Pancreas (tissue), 10 donors: ENCODE measurements around the gene ITGA2. TPM values are rescaled to one million over a fixed set of nuclear protein-coding genes. Genes with fewer than 3 reads are reported as not detected.

Source experiments
- ATAC-seq, 4 donors: fragments of 200-7000 bp; cut with Tn5 transposase; one replicate each; pipeline versions ENCODE4 v1.8.0 to v1.9.1; 2020; ENCODE audit warnings: mild to moderate bottlenecking in 4 of 4, moderate library complexity in 4 of 4
- DNase-seq, 6 donors: peaks; one replicate each; pipeline ENCODE4 v3.0.0-alpha.2; 2020
- FAIRE-seq: peaks from 2 replicates; lab custom pipeline; 2012; peaks lifted over from hg19 to GRCh38; lab: Jason Lieb, UNC
- H3K27ac ChIP-seq, 4 donors: fragments of 200-600 bp; sonication (generic); 1 replicate in 3 of 4; 2 replicates in 1 of 4; pipeline versions ENCODE4 v1.5.0 to v1.8.0; 2020
- H3K27me3 ChIP-seq, 4 donors: fragments of 200-600 bp; one replicate each; pipeline ENCODE4 v1.8.0; 2021
- H3K36me3 ChIP-seq, 3 donors: fragments of 200-600 bp; sonication (generic) in 1 of 3; one replicate each; pipeline versions ENCODE4 v1.5.0 to v1.8.0; 2020 to 2021
- H3K4me1 ChIP-seq, 3 donors: fragments of 200-600 bp; one replicate each; pipeline ENCODE4 v1.8.0; 2021
- H3K4me3 ChIP-seq, 4 donors: fragments of 200-600 bp; sonication (generic) in 2 of 4; one replicate each; pipeline versions ENCODE4 v1.5.0 to v1.8.0; 2020 to 2021
- H3K9me3 ChIP-seq, 4 donors: fragments of 200-600 bp; one replicate each; pipeline ENCODE4 v1.8.0; 2021
- CTCF ChIP-seq, 4 donors: fragments of 200-600 bp; sonication (generic) in 3 of 4; IDR thresholded peaks; one replicate each; pipeline versions ENCODE4 v1.5.0 to v1.8.0; 2021; ENCODE audit warnings: antibody characterized with exemption in 4 of 4
- WGBS, 2 donors: extraction: QIAGEN DNeasy Blood & Tissue Kit; methylation state at CpG; one replicate each; pipeline ENCODE4 v1.1.7; 2013; 5-methylcytosine and 5-hydroxymethylcytosine counted together
- intact Hi-C, 3 donors: fragments of 100-400 bp; cut with DNase I; formaldehyde crosslinking; loops; one replicate each; pipeline versions ENCODE4 v1.11.1 to v1.14.2; 2022
- polyA plus RNA-seq, 2 donors: library from polyadenylated mRNA; stranded (reverse); fragments of 200-250 nt; gene quantifications; one replicate each; pipeline ENCODE4 v1.2.3, GENCODE V29; 2013
- total RNA-seq, 6 donors: library from RNA; stranded (reverse); fragmentation: NEBNext Ultra II Directional in 4 of 6; extraction: Animal tissue kit (Norgen Biotek cat#: 25700) in 4 of 6; gene quantifications; one replicate each; pipeline versions ENCODE4 v1.2.1 to v1.2.4, GENCODE V29; 2021 to 2023
- donor health status: healthy with polysubstance abuse.
- donor health status: DM: no; HTN: no; CAD: no; lungs with moderate emphysema.
- donor health status: DM: no; HTN: no; CAD: no.
- donor health status: control.
- donor health status: control.
- donor health status: Bipolar disorder and iron deficiency.
- donor health status: DM: yes; HTN: yes; CAD: no.
- donor health status: DM: no; HTN: no; CAD: no.
- donor health status: DM: no; HTN: no; CAD: no.
- donor health status: DM: yes; HTN: yes; CAD: no.

Gene ITGA2
- total and polyA plus RNA-seq, 8 donors, result 0.30 to 12.6 (median 1.5) TPM

- DNase-seq (no peak), ATAC-seq (no peak), FAIRE-seq (no peak)
- no peaks in the 10 kb centered on the region for H3K4me1 ChIP-seq
- WGBS, 2 donors, result 51 to 56% methylated on average over 2 of the region's 2 CpGs
- TF ChIP-seq CTCF (IDR thresholded peaks at IDR 0.05), result no peak
- peaks cover 0 to 12% (median 7%) of the 10 kb centered on the region in 3 donors for H3K36me3 ChIP-seq
- H3K27me3 ChIP-seq, result no peaks in the 10 kb centered on the region
- intact Hi-C loops, result loop anchor here in 1 of 3 donors (5.0 kb wide), 1 partner anchor 152 kb away; no protein-coding TSS in a partner anchor
- no peaks in the 10 kb centered on the region for H3K9me3 ChIP-seq
- H3K27ac ChIP-seq, result no peak overlapping the region
- no peak overlapping the region for H3K4me3 ChIP-seq
Measured at GRCh38 chr5:53099546-53099945, 110.4 kb downstream of the ITGA2 start.

- H3K27me3 ChIP-seq, result no peaks in the 10 kb centered on the region
- FAIRE-seq (no peak), DNase-seq (no peak), ATAC-seq (no peak)
- no peak overlapping the region for H3K4me3 ChIP-seq
- no peak for TF ChIP-seq CTCF (IDR thresholded peaks at IDR 0.05)
- H3K27ac ChIP-seq, result no peak overlapping the region
- no peaks in the 10 kb centered on the region for H3K9me3 ChIP-seq
- H3K36me3 ChIP-seq, result peaks cover 0 to 12% (median 7%) of the 10 kb centered on the region in 3 donors
- no peaks in the 10 kb centered on the region for H3K4me1 ChIP-seq
- intact Hi-C loops, result no loop called here
- WGBS, 2 donors, result 69 to 77% methylated on average over 2 of the region's 2 CpGs
Measured at GRCh38 chr5:53100606-53101005, 111.5 kb downstream of the ITGA2 start.

GRCh38 chr5:53105611-53106300 is 116.6 kb downstream of the ITGA2 start:
- H3K36me3 ChIP-seq, result no peaks in the 10 kb centered on the region
- H3K4me1 ChIP-seq, result peaks cover 4 to 6% (median 6%) of the 10 kb centered on the region in 3 donors
- no peak for ATAC-seq
- intact Hi-C loops, result no loop called here
- TF ChIP-seq CTCF (IDR thresholded peaks at IDR 0.05), result no peak
- WGBS, 2 donors, result 84 to 96% methylated on average over 5 of the region's 5 CpGs
- no peak for FAIRE-seq
- H3K9me3 ChIP-seq, result no peaks in the 10 kb centered on the region
- H3K27ac ChIP-seq, result no peak overlapping the region
- H3K27me3 ChIP-seq, result no peaks in the 10 kb centered on the region
- DNase-seq, result no peak
- H3K4me3 ChIP-seq, result no peak overlapping the region

- ATAC-seq, result peak; percentile 29 to 65 (median 48)
- TF ChIP-seq CTCF (IDR thresholded peaks at IDR 0.05), result no peak
- DNase-seq, result peak in 1 of 6 donors; percentile 33
- WGBS, 2 donors, result 0 to 1% methylated on average over 11 of the region's 11 CpGs
- Histone ChIP-seq H3K4me3 (peak overlapping the region; percentile 52 to 77 (median 64)), H3K4me1 (peaks cover 6% of the 10 kb centered on the region in 3 donors), H3K27me3 (no peaks in the 10 kb centered on the region), H3K36me3 (no peaks in the 10 kb centered on the region), H3K27ac (peak overlapping the region; percentile 19 to 86 (median 68)), H3K9me3 (no peaks in the 10 kb centered on the region)
- no peak for FAIRE-seq
- intact Hi-C loops, result no loop called here
Measured at GRCh38 chr5:53109056-53109442, 119.9 kb downstream of the ITGA2 start.
